GM19463 (cell line): Measurements from ENCODE around the gene PCSK7.

Experiments used
- ATAC-seq: cut with Tn5 transposase; IDR thresholded peaks from one replicate; pipeline ENCODE4 v1.9.1; 2021; ENCODE audit warnings: mild to moderate bottlenecking, moderate library complexity; ENCODE audit not compliant: unreplicated experiment

The PCSK7 gene

GRCh38 chr11:117170210-117170609 is 61.7 kb downstream of the PCSK7 start:
- ATAC-seq = no peak

- no peak for ATAC-seq
Measured at GRCh38 chr11:117169736-117170135, 62.1 kb downstream of the PCSK7 start.

DNA sequence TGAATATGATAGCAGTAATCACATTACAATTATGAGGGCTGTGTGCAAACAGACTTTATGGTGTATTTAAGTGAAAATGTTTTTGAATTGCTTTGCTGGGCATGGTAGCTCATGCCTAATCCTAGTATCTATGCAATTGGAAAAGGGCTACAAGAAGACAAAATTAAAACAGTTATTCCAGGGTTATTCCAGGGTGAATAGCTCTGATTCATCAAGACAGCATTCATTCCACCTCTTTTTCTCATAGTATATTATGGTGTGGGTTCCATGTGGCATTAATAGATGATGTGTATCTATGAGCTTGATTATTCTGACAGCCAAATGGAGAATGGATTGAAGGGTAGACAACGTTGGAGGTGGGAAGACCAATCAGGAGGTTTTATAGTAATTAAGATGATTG is 65.4 kb downstream of the PCSK7 start:
- ATAC-seq = no peak

DNA sequence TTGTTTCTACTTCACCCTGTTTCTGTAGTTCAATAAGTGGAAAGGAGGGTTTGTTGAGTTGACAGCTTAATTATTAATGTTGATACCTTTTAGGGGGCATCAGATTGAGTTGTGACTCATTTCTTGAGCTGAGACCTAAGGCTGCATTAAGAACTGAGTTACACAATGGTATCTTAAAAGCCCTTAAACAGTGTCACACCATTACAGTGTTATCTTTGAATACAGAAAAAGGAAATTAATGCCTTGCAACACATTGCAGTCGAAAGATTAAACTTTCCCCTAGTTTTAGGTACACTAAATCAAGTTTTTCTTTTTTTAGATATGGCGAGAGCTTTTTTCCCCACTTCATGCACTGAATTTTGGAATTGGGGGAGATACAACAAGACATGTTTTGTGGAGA is 71.0 kb downstream of the PCSK7 start:
- peak; percentile 66 for ATAC-seq

DNA sequence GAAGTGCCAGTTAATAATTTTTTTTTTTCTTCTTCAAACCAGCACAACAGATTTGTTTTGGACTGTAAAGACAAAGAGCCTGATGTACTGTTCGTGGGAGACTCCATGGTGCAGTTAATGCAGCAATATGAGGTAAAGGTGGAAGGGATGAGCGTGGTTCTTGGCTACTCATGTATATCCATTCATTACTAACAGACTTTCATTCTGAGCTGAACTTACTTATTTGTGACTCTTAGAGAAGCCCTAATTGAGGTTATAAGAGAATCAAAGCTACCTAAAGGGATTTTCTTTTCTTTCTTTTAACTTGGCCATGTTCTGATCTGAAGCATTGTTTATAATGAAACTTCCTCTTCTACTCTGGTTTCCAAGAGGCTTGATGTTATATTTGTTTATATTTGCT is 72.0 kb downstream of the PCSK7 start:
- ATAC-seq = no peak

DNA sequence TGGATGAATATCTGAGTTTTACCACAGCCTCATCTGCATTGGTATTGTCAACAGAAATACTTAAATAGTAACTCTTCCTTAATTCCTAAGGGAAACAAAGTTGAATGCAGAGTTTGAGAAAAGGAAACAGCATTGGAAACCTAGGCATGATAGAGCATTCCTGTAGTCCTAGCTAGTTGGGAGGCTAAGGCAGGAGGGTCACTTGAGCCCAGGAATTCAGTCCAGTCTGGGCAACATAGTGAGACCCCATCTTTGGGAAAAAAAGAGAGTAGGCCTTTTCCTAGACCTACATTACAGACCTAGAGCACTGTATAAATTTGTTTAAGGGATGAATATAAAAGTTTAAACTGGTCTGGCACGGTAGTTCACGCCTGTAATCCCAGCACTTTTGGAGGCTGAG is 74.4 kb downstream of the PCSK7 start:
- ATAC-seq = no peak

DNA sequence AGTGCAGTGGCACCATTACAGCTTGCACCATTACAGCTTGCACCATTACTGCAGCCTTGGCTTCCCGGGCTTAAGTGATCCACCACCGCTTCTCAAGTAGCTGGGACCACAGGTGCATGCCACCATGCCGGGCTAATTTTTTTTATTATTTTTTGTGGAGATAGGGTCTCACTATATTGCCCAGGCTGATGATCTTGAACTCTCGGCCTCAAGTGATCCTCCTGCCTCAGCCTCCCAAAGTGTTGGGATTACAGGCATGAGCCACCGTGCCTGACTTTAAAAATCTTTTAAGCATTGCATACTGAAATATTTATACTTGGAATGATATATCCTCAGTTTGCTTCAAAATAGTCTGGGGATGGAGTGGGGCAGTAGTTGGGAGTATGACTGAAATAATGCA is 77.4 kb downstream of the PCSK7 start:
- ATAC-seq = no peak
